HFF-Myc (cell line): ENCODE measurements around the gene MARS1.

Experiments used
- DNase-seq: peaks from one replicate; pipeline ENCODE4 v3.0.0-alpha.2; 2011; ENCODE audit warnings: low read depth; ENCODE audit errors: extremely low read depth
- H3K4me3 ChIP-seq: replicated peaks from 2 replicates; pipeline ENCODE4 v1.5.1; 2011; ENCODE audit warnings: low read depth, mild to moderate bottlenecking, control low read depth, low read length
- TF ChIP-seq, protein P1 (sequence below): IDR thresholded peaks from 2 replicates; pipeline ENCODE4 v1.5.1; 2012; ENCODE audit warnings: mild to moderate bottlenecking, low read depth, low read length, control low read depth; ENCODE audit errors: missing control alignments

MARS1 gene

DNA sequence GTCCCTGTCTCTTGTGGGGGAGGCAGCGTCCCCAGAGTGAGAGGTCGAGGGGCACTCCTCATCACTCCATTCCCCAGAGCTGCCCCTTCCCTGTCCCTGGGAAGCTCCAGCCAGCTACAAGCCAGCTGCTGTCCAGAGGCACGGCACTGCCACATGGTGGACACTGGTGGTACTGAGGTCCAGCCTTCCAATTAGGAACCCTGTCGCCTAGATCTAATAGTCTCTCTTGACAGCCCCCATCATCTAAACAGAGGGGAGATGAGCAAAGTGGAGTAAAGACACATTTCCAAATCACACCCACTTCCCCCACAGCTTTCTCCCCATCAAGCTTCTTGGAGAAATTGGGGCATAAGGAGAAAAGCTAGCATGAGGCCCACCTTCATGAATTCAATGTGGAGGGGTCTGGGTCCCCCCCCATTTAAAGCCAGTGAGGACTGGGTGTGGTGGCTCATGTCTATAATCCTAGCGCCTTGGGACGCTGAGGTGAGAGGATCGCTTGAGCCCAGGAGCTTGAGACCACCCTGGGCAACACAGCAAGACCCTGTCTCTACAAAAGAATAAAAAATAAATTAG lies 34.8 kb upstream of the MARS1 start:
- no peak for DNase-seq
- H3K4me3 ChIP-seq = no peak overlapping the region
- TF ChIP-seq, protein P1, sequence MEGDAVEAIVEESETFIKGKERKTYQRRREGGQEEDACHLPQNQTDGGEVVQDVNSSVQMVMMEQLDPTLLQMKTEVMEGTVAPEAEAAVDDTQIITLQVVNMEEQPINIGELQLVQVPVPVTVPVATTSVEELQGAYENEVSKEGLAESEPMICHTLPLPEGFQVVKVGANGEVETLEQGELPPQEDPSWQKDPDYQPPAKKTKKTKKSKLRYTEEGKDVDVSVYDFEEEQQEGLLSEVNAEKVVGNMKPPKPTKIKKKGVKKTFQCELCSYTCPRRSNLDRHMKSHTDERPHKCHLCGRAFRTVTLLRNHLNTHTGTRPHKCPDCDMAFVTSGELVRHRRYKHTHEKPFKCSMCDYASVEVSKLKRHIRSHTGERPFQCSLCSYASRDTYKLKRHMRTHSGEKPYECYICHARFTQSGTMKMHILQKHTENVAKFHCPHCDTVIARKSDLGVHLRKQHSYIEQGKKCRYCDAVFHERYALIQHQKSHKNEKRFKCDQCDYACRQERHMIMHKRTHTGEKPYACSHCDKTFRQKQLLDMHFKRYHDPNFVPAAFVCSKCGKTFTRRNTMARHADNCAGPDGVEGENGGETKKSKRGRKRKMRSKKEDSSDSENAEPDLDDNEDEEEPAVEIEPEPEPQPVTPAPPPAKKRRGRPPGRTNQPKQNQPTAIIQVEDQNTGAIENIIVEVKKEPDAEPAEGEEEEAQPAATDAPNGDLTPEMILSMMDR = peak; percentile 96

DNA sequence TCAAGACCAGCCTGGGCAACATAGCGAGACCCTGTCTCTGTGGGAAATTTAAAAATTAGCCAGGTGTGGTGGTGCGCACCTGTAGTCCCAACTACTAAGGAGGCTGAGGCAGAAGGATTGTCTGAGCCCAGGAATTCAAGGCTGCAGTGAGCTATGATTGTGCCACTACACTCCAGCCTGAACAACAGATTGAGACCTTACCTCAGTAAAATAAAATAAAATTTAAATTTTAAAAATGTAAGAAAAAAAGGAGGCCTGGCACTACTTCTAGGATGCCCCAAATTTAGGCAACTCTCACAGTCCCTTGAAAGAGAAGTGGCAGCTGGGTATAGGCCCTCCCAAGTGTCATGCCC lies 33.7 kb upstream of the MARS1 start:
- DNase-seq = no peak
- H3K4me3 ChIP-seq = no peak overlapping the region
- TF ChIP-seq, protein P1 = no peak

DNA sequence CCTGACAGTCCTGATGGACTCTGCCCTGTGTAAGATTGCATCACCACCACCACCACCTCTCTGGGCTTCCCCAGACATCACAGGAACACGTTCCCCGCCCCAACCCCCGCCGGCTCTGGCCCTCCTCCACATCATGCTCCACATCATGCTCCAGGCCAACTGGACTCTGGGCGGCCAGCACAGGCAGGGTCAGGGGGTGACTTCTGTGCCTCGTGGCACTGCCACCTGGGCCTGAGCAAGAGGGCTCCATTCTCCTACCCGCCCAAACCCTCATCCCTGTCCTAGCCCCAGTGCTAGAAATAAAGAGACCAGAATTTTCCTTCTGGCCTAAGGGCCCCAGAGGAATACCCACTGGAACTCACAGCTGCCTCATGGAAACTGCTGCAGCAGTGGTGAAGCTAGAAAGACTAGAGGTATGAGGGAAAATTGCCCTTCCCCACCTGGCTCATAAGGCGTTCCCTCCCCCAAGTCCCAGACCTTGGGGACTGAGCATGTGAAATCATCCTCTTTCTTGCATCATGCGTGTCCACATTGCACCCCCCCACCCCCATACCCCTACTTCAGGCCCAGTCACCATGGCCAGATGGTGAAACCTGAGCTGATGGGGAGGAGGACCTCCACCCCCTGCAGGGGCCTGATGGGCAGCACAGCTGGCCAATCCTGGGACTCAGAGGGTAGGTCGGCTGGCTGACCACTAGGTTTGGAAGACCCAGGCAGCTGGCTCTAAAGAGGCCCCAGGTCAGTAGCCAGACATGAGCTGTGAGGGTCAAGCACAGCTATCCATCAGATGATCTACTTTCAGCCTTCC lies 33.1 kb upstream of the MARS1 start, which contains the start of gene INHBE:
Gene INHBE, plus strand, starts transcription at position 742 of the 808 bp plus-strand sequence. CDS start 230 bp downstream, outside the sequence.
- no peak for DNase-seq
- no peak within 1 kb of the TSS for H3K4me3 ChIP-seq
- TF ChIP-seq, protein P1 = no peak

DNA sequence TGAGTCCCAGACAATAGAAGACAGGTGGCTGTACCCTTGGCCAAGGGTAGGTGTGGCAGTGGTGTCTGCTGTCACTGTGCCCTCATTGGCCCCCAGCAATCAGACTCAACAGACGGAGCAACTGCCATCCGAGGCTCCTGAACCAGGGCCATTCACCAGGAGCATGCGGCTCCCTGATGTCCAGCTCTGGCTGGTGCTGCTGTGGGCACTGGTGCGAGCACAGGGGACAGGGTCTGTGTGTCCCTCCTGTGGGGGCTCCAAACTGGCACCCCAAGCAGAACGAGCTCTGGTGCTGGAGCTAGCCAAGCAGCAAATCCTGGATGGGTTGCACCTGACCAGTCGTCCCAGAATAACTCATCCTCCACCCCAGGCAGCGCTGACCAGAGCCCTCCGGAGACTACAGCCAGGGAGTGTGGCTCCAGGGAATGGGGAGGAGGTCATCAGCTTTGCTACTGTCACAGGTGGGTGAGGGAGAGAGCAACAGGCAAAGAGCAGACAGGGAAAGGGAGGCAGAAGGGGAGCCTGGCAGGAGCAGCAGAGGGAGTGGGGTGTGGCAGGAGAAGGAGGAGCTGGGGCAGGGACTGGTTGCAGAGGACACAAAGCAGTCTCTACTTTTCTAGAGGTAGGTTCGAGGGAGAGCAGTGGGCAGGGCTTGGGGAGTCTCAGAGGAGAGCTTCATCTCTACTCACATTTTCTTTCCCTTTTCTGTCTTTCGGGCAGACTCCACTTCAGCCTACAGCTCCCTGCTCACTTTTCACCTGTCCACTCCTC lies 32.3 kb upstream of the MARS1 start:
- DNase-seq = no peak
- H3K4me3 ChIP-seq = no peak overlapping the region
- TF ChIP-seq, protein P1 = no peak

DNA sequence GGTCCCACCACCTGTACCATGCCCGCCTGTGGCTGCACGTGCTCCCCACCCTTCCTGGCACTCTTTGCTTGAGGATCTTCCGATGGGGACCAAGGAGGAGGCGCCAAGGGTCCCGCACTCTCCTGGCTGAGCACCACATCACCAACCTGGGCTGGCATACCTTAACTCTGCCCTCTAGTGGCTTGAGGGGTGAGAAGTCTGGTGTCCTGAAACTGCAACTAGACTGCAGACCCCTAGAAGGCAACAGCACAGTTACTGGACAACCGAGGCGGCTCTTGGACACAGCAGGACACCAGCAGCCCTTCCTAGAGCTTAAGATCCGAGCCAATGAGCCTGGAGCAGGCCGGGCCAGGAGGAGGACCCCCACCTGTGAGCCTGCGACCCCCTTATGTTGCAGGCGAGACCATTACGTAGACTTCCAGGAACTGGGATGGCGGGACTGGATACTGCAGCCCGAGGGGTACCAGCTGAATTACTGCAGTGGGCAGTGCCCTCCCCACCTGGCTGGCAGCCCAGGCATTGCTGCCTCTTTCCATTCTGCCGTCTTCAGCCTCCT lies 31.6 kb upstream of the MARS1 start:
- DNase-seq = no peak
- TF ChIP-seq, protein P1 = peak; percentile 75
- no peak overlapping the region for H3K4me3 ChIP-seq

DNA sequence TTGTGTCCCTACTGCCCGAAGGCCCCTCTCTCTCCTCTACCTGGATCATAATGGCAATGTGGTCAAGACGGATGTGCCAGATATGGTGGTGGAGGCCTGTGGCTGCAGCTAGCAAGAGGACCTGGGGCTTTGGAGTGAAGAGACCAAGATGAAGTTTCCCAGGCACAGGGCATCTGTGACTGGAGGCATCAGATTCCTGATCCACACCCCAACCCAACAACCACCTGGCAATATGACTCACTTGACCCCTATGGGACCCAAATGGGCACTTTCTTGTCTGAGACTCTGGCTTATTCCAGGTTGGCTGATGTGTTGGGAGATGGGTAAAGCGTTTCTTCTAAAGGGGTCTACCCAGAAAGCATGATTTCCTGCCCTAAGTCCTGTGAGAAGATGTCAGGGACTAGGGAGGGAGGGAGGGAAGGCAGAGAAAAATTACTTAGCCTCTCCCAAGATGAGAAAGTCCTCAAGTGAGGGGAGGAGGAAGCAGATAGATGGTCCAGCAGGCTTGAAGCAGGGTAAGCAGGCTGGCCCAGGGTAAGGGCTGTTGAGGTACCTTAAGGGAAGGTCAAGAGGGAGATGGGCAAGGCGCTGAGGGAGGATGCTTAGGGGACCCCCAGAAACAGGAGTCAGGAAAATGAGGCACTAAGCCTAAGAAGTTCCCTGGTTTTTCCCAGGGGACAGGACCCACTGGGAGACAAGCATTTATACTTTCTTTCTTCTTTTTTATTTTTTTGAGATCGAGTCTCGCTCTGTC lies 31.0 kb upstream of the MARS1 start:
- DNase-seq = no peak
- TF ChIP-seq, protein P1 = no peak
- H3K4me3 ChIP-seq = no peak overlapping the region
